ENCODE results near the gene SNRPA. TPM values are rescaled to one million over a fixed set of nuclear protein-coding genes. Genes with fewer than 3 reads are reported as not detected.

SNRPA gene
- total RNA-seq, 4 donors from 2014 or later, result 52.8 to 92.7 (median 70.9) TPM

DNA sequence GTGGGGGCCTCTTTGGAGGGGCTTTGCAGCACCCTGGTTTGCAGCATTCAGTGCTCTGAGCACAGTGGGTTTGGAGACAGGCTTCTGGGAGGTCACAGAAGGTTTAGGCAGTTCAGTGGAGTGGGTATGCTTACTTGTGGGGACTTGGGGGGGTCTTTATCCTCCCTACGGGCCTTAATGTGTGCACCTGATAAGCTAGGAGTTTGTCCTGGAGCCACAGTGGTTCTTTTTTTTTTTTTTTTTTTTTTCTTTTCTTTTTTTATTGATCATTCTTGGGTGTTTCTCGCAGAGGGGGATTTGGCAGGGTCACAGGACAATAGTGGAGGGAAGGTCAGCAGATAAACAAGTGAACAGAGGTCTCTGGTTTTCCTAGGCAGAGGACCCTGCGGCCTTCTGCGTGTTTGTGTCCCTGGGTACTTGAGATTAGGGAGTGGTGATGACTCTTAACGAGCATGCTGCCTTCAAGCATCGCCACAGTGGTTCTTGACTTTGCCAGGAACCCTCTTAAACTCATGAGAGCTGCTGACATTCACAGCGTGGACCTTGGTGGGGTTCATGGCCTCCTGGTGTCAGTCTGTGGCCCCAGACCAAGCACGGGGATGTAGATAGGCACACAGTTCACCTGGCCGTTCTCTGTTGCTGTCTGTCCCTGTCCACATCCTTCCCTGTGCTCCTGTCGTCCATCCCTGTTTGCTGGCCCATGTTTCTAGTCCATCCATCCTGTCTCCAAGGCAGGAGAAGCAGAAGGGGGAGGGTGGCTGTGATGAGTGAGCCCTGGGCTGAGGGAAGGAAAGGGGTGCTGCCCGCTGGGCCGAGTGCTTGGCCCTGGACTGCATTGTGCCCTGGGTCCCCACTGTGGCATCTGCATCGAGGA is 50.7 kb downstream of the SNRPA start:
- peak overlapping the region; percentile 37 to 98 (median 96) for H3K27ac ChIP-seq
- H3K4me1 ChIP-seq, result peaks cover 0 to 78% (median 66%) of the 10 kb centered on the region in 4 donors
- H3K9me3 ChIP-seq, result no peaks in the 10 kb centered on the region
- WGBS, 2 donors, result 39 to 45% methylated on average over 13 of the region's 13 CpGs
- H3K4me3 ChIP-seq, result peak overlapping the region in 3 of 4 donors; percentile 11 to 99 (median 99)
- H3K36me3 ChIP-seq, result peaks cover 0 to 25% (median 0%) of the 10 kb centered on the region in 3 donors
- DNase-seq (ENCODE audit: low spot score in 2 of 2), result no peak
- H3K27me3 ChIP-seq, result no peaks in the 10 kb centered on the region
- TF ChIP-seq CTCF (IDR thresholded peaks at IDR 0.05), result no peak
- no peak for TF ChIP-seq POLR2A (IDR thresholded peaks at IDR 0.05)
- TF ChIP-seq EP300 (IDR thresholded peaks at IDR 0.05), result no peak

- peaks cover 0 to 25% (median 2%) of the 10 kb centered on the region in 3 donors for H3K36me3 ChIP-seq
- WGBS, 2 donors, result 10 to 20% methylated on average over 8 to 11 of the region's 11 CpGs
- peaks cover 0 to 85% (median 74%) of the 10 kb centered on the region in 4 donors for H3K4me1 ChIP-seq
- H3K27ac ChIP-seq, result peak overlapping the region; percentile 37 to 98 (median 82)
- no peaks in the 10 kb centered on the region for H3K9me3 ChIP-seq
- no peaks in the 10 kb centered on the region for H3K27me3 ChIP-seq
- TF ChIP-seq EP300 (IDR thresholded peaks at IDR 0.05) (no peak), CTCF (IDR thresholded peaks at IDR 0.05) (no peak), POLR2A (IDR thresholded peaks at IDR 0.05) (no peak)
- peak overlapping the region in 3 of 4 donors; percentile 8 to 18 (median 11) for H3K4me3 ChIP-seq
- peak in 1 of 2 donors; percentile 58 for DNase-seq (ENCODE audit: low spot score in 2 of 2)
These were observed 51.5 kb downstream of the SNRPA start for GRCh38 chr19:40802300-40803169.

- Histone ChIP-seq H3K27ac (peak overlapping the region; percentile 37 to 98 (median 82)), H3K9me3 (no peaks in the 10 kb centered on the region), H3K27me3 (no peaks in the 10 kb centered on the region), H3K4me3 (peak overlapping the region in 3 of 4 donors; percentile 4 to 18 (median 8)), H3K4me1 (peaks cover 0 to 85% (median 77%) of the 10 kb centered on the region in 4 donors), H3K36me3 (peaks cover 0 to 33% (median 7%) of the 10 kb centered on the region in 3 donors)
- no peak for DNase-seq (ENCODE audit: low spot score in 2 of 2)
- TF ChIP-seq CTCF (IDR thresholded peaks at IDR 0.05), result no peak
- no peak for TF ChIP-seq EP300 (IDR thresholded peaks at IDR 0.05)
- no peak for TF ChIP-seq POLR2A (IDR thresholded peaks at IDR 0.05)
- 51 to 54% methylated on average over 8 to 9 of the region's 9 CpGs for WGBS, 2 donors
These were observed 52.3 kb downstream of the SNRPA start for GRCh38 chr19:40803170-40803856.

DNA sequence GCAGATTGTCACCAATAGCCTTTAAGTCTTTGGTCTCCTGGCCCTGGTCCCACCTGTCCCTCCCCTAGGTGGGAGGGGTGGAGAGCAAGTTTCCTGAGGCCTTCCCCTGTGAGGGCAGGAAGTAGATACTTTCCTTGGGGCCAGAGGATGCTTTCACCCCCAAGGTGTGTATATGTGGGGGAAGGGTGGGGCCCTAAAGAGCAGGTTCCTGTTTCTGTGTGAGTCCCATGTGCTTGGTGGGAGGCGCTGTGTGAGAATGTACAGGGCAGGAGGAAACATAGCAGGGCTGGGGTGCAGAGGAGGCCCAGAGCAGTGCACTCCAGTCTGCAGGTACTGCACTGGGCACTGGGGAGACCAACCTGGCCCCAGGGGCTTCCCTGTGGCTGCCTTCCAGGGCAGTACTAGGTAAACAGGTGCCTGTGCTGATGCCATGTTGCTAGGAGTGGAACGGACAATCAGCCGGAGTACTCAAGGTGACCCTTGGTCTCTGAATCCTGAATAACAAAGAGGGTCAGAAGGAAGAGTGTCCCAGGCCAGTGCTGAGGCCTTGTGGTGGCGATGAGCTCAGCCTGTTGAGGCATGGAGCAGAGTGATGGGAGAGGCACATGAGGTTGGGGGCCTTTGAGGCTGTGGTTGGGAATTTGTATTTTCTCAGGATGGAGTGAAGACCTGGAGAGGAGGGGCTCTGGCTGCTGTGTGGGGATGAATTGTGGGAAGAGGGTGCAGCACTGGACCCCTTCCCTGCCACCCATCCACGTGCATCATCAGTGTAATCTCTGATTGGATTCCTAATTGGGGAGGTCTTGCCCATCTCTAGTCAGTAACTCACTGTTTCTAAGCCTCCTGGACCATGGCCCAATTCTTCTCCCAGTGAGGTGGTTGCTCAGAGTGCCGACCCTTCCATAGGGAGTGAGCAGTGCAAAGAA is 53.1 kb downstream of the SNRPA start:
- no peak for DNase-seq (ENCODE audit: low spot score in 2 of 2)
- Histone ChIP-seq H3K27me3 (no peaks in the 10 kb centered on the region), H3K27ac (peak overlapping the region; percentile 37 to 98 (median 82)), H3K4me1 (peaks cover 0 to 93% (median 78%) of the 10 kb centered on the region in 4 donors), H3K9me3 (no peaks in the 10 kb centered on the region), H3K36me3 (peaks cover 0 to 41% (median 7%) of the 10 kb centered on the region in 3 donors), H3K4me3 (no peak overlapping the region)
- no peak for TF ChIP-seq CTCF (IDR thresholded peaks at IDR 0.05)
- no peak for TF ChIP-seq POLR2A (IDR thresholded peaks at IDR 0.05)
- no peak for TF ChIP-seq EP300 (IDR thresholded peaks at IDR 0.05)
- 60 to 64% methylated on average over 6 of the region's 6 CpGs for WGBS, 2 donors
